8988T (cell line): Measurements from ENCODE around the gene DPEP3.
A peak's percentile ranks its signal among the peaks of the same experiment; 100 is the strongest.

ENCODE experiments used
- DNase-seq: peaks from one replicate; pipeline ENCODE4 v3.0.0; 2011

Gene DPEP3

GRCh38 chr16:67966549-67967182, 13.6 kb downstream of the DPEP3 start:
- peak; percentile 83 for DNase-seq

GRCh38 chr16:67965668-67966548, 14.4 kb downstream of the DPEP3 start:
- DNase-seq, result no peak

- no peak for DNase-seq
Measured at GRCh38 chr16:67964477-67965131, 15.7 kb downstream of the DPEP3 start.

- DNase-seq, result no peak
Measured at GRCh38 chr16:67963662-67964321, 16.5 kb downstream of the DPEP3 start.

- no peak for DNase-seq
Measured at GRCh38 chr16:67963292-67963661, 17.0 kb downstream of the DPEP3 start.

GRCh38 chr16:67962135-67962534, 18.2 kb downstream of the DPEP3 start:
- no peak for DNase-seq

GRCh38 chr16:67961551-67961957, 18.7 kb downstream of the DPEP3 start:
- DNase-seq, result no peak

- DNase-seq, result no peak
Measured at GRCh38 chr16:67959536-67960329, 20.6 kb downstream of the DPEP3 start.

- DNase-seq, result no peak
Measured at GRCh38 chr16:67957622-67958021, 22.7 kb downstream of the DPEP3 start.

GRCh38 chr16:67954421-67955196, 25.7 kb downstream of the DPEP3 start:
- no peak for DNase-seq

GRCh38 chr16:67953641-67954375, 26.5 kb downstream of the DPEP3 start:
- DNase-seq, result no peak

GRCh38 chr16:67951485-67951884, 28.8 kb downstream of the DPEP3 start:
- no peak for DNase-seq

GRCh38 chr16:67950335-67950843, 29.9 kb downstream of the DPEP3 start:
- DNase-seq, result no peak

GRCh38 chr16:67949645-67950044, 30.7 kb downstream of the DPEP3 start:
- DNase-seq, result no peak

GRCh38 chr16:67948015-67948414, 32.3 kb downstream of the DPEP3 start:
- no peak for DNase-seq

GRCh38 chr16:67946966-67947558, 33.2 kb downstream of the DPEP3 start:
- no peak for DNase-seq

- DNase-seq, result no peak
Measured at GRCh38 chr16:67946128-67946569, 34.1 kb downstream of the DPEP3 start.

GRCh38 chr16:67945392-67945933, 34.8 kb downstream of the DPEP3 start:
- no peak for DNase-seq

GRCh38 chr16:67944690-67945391, 35.5 kb downstream of the DPEP3 start:
- no peak for DNase-seq
